Activated CD4-positive, alpha-beta T cell treated with anti-CD3 and anti-CD28 coated beads, Interleukin-2, Interleukin-4, amounts not matched to agents 100 ng/mL and 50 ng/mL, durations not matched to agents 16 hours and 8 hours (primary cell): ENCODE data around the gene SLIT2.
A peak's percentile ranks its signal among the peaks of the same experiment; 100 is the strongest.

Experiments
- DNase-seq: peaks from one replicate; pipeline ENCODE4 v3.0.0-alpha.2; 2020; ENCODE audit warnings: low spot score

Gene SLIT2, protein sequence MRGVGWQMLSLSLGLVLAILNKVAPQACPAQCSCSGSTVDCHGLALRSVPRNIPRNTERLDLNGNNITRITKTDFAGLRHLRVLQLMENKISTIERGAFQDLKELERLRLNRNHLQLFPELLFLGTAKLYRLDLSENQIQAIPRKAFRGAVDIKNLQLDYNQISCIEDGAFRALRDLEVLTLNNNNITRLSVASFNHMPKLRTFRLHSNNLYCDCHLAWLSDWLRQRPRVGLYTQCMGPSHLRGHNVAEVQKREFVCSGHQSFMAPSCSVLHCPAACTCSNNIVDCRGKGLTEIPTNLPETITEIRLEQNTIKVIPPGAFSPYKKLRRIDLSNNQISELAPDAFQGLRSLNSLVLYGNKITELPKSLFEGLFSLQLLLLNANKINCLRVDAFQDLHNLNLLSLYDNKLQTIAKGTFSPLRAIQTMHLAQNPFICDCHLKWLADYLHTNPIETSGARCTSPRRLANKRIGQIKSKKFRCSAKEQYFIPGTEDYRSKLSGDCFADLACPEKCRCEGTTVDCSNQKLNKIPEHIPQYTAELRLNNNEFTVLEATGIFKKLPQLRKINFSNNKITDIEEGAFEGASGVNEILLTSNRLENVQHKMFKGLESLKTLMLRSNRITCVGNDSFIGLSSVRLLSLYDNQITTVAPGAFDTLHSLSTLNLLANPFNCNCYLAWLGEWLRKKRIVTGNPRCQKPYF (N-terminal part only)

DNA sequence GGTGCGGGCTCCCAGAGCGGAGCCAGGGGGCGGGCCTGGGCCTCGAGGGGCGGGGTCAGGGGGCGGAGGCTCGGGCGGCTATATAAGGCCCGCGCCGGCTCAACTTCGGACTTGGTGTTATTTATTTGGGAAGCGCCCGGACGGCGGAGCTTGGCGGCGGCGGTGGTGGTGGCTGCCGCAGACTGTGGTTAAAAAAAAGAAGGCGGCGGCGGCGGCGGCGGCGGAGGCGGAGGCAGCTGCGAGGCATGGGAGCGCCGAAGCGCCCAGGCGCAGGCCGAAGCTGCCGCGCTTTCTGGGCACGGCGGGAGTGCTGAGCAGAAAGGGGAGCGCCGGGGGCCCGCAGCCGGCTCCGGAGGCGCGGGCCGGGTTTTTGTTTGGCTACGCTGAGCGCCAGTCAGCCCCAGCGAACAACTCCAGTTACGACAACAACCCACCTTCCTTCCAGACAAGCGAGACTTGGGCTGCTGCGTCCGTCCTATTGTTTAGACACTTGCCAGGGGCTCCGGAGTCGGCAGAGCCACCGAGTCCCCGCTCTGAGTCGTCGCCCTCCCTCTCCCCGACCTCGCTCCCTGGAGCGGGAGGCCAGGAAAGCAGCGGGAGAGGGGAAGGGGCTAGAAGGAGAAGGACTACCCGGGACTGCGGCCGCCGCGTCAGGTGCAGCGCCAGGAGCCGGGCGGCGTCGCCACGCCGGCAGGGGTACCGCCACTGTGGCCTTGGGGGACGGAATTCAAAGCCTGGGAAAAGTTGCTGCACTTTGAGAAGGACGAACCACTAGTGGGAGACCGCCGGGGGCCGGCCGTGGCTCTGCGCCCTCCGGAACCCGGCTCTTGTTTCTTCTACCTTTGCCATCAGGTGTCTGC is at the start of gene SLIT2:
SLIT2 (plus strand) TSS at position 110 of the 860 bp plus-strand sequence. CDS start 1,911 bp downstream, outside the sequence.
- DNase-seq, result peak; percentile 20

DNA sequence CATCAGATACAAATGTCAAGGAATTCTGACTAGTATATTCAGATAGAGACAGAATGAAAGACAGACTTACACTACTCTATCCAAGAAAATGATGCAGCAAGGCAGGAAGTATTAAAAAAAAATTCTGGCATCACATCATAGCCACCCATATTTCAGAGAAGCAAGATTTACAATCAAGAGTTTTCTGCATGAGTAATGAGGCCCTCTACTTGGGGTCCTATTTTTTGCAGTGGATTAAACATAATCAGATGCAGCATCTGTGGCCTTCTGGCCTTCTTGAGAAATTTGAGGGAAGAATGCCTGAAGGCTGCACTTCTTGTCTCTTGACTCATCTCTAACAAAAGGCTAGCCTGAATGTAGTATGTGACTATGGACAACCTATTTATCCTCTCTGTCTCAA is 48.2 kb upstream of the SLIT2 start:
- DNase-seq, result no peak

DNA sequence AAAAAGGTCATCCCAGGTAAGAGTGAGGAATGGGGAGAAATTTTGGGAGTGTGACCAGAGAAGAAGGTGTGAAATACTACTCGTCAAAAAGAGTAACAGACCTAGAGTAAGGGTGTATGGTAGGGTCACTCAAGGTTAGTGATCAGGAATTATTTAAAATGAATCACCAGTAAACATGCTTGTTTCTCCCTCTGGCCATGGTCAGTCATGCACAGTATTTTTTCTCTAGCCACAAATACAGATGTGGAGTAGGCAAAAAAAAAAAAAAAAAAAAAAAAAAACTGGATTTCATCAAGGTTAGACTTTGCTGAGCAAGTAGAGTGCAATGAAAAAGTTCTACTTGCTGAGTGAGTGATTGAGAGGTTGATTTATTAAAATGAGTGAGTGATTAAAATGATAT is 34.2 kb upstream of the SLIT2 start:
- no peak for DNase-seq

DNA sequence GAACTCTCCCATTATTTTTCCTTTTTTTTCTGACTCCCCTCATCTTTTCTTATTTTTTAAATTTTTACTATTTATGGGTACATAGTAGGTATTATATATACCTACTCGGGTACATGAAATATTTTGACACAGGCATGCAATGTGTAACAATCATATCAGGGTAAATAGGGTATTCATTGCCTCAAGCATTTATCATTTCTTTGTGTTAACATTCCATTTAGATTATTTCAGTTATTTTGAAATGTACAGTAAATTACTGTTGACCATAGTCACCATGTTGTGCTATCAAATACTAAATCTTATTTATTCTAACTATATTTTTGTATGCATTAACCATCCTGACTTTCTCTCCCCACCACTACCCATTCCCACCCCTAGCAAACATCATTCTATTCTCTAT is 33.8 kb upstream of the SLIT2 start:
- DNase-seq, result no peak

DNA sequence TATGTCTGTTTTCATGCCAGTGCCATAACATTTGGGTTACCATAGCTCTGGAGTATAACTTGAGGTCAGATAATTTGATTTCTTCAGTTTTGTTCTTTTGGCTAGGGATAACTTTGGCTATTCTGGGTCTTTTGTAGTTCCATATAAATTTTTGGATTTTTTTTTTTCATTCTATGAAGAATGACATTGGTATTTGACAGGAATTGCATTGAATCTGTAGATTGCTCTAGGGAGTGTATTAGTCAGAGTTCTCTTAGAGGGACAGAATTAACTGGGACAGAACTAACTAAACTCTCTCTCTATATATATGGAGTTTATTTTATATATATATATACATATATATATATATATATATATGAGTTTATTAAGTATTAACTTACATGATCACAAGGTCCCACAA is 32.2 kb upstream of the SLIT2 start:
- DNase-seq, result no peak

DNA sequence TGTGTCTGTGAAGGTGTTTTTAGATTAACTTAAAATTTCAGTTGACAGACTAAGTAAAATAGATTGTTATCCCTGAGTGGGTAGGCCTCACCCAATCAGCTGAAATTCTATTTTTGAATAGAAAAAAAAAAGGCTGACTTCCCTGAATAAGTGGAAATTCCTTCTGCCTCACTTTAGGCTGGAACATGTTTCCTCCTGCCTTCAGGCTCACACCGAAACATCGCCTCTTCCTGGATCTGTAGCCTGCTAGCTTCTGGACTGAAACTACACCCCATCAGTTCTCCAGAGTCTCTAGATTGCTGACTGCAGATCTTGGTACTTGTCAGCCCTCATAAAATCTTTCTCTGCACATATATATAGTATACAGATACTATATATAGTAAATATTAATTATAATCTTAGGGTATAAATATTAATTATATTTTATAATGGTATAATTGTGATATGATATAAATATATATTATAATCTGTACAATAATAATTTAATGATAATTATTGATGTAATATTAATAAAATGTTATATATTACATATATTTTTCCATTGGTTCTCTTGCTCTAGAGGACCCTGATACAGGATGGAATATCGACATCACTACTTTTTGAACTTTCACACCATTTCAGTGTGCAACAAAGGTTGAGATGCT is 13.7 kb upstream of the SLIT2 start:
- no peak for DNase-seq

DNA sequence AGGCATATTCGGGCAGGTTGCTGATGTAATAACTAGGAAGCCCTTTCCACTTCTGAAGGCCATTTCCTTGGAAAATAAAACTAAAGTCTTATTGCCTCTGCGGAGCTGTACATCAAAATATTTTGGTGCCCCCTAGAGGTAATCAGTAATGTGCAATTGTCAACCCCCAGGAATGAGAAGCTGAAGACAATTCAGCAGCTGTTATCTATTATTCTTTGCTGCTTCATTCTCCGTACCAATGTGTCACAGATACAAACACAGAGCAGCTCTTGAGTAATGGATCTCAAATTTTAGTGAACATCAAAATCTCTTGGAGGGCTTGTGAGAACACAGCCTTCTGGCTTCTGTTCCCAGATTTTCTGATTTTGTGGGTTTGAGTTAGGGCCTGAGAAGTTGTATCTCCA is 3.5 kb upstream of the SLIT2 start:
- DNase-seq, result peak; percentile 32

DNA sequence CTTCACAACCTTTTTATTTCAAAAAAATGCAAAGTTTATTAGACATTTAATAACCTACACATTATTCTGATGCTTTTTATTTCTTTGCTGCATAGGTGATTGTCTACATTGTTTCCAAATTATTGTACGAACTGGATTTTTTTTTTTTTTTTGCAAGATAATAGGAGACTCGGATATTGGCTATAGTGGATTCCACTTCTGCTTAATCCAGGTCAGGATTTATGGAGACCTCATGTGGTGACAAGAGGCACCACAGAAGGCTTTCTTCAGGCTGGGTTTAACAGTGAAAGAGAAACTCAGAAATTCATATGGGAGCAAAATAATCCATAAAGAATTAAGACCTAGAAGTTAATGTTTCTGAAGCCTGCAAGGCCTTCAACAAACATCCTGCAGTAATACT is 2.4 kb upstream of the SLIT2 start:
- no peak for DNase-seq

DNA sequence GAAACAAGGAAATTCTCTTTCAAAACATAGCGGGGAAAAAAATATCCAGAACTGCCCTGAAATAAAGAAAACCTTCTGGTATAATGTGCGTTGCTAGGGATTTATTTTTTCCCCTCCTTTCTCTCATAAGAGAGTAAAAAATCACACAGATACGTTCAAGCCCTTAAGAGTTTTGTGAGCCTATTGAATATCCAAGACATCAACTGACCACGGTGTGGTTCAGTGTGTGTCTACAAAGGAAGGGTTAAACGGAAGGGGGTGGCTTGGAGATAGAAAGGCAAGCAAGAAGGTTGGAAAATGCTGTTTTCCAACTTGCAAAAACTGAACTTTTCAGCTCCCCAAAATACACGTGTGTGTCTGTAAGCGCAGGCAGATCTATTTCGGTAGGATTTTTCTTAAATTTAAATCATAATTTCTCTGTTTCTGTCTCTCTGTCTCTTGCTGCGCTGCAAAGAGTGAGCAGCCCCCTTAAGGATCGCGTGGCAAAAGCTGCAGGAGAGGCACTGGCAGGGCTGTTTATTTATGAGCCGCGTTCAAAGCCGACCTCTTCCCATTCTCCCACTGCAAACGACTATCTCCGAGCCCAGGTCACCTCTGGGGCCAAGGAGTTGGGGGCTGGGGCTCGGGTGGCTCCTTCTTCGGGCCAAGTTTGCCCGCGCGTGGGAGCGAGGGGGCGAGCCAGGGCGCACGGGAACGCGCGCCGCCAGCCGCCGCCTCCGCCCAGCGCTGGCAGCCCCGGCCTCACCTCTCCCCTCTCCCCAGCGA is 492 bp upstream of the SLIT2 start:
- DNase-seq, result no peak

DNA sequence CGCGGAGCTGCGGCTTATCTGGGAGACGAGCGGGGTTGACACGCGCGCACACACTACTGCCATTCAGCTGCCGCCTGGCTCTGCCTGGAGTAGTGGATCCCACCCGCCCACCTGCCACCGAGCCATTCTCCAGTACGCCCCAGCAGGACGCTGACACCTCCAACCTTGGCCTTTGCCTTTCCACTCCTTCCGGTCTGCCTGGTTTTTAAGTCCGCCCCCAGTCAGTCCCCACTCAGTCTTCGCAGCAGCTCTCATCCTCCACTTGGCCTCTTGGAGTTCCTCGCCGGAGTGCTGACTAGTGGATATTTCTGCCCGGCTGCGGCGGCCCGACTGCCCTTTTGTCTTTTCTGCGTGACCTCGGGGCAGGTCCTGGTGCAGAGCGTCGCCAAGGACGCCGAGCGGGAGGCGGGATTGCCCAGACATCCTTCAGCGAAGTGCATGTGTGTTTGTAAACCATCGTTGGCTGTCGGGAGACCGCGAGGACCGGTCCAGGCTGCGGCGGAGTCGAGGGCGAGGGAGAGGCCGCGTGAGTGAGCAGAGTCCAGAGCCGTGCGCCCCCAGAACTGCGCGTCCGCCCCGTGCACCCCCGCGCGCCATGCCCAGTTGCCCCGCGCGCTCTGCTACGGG is 1.1 kb downstream of the SLIT2 start:
- DNase-seq, result no peak

DNA sequence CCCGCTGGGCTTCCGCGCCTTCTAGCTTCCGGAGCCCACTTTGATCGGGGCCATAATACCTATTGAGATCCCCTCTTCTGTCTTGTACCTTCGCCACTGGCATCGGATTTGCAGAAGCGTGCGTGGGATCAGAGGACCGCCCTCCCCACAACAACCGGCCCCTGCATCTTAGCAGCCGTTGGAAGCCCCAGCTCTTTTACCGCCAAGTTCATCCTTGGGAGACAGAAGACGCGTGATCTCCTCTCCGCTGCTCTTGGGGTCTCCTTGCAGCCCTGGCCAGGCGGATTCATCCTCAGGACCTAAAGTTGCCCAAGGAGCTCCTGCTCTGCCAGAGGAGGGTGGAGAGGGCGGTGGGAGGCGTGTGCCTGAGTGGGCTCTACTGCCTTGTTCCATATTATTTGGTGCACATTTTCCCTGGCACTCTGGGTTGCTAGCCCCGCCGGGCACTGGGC is 1.6 kb downstream of the SLIT2 start:
- no peak for DNase-seq

DNA sequence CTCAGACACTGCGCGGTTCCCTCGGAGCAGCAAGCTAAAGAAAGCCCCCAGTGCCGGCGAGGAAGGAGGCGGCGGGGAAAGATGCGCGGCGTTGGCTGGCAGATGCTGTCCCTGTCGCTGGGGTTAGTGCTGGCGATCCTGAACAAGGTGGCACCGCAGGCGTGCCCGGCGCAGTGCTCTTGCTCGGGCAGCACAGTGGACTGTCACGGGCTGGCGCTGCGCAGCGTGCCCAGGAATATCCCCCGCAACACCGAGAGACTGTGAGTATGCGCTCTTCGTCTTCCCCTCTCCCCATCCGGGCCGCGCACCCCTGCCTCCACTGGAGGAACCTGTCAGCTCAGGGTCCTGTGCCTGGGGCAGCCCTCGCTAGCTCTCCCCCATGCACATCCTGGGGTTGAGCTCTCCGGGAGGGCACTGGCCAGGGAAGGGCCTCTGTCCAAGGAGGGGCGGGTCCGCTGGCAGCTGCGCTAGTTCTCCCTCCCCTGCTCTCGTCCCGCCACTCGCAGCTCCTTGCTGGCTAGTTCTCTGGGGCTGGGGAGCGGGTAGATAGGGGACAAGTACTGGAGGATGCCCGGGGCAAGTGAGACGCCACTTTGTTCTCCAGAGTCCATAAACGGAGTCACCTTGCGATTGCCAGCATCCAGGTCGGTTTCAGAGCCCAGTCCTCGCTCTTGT is 2.2 kb downstream of the SLIT2 start:
- DNase-seq, result no peak

DNA sequence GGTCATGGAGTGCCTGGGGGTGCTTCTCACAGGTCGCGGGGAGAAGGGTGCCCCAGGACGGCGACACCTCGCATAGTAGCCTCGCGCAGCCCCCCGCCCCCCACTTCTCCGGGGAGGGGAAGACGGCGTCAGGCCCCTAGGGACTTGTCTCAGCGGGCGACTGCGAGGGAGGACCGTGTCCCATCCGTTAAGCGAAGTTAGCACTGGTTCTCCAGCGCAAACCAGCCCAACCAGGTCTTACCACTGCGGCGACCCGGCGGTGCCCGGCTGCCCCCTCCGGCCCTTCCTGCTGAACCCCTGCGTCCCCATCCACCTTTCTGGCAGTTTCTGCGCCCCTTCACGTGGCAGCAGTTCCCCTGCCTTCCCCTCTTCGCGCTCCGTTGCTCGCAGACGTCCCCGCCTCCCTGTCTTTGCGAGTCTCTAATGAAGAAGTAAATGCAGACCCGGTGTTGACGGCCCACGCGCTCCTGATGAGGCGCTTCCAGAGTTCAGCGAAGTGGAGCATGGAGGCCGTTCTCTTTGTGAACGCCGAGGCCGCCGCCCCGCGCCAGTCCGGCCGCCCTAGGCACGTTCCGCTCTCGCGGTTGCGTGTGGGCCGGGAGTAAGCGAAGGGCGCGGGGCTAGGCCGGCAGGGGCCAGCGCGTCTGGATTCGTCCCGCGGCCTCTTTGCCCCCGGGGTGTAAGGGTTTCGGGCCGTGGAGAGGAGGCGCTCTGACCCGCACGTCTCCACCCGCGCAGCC is 3.0 kb downstream of the SLIT2 start:
- no peak for DNase-seq

DNA sequence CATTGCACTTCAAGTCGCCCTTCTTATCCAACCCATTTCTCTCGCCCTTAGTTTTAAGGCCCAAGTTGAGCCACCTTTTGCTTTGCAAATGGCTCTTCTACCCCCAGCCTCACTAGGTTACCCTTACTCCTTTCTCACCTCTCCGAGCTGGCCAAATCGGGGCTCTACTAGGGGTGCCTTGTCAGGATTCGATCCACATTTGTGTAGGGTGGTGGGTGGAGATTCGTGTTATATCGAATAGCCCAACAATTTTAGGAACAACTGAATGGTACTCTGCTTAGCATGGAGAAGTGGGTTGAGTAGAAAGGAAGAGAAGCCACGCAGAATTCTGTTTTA is 3.5 kb downstream of the SLIT2 start:
- no peak for DNase-seq

DNA sequence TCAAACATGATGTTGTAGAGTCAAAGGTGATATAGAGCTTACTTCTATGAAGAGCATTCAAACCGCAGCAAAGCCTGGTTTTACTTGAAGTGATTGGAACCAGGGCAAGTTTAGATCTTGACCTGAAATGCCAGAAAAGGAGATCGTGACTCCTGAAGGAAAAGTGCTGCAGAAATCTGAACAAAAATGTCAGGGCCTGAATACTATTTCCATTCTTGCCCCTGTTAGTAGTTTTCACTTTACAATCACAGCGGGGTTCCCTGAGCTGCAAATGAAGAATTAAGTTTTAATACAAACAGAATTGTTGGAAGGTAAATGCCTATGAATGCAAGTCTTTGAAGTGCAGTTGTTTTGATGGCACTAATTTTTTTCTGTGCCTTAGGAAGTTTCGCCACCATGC is 4.1 kb downstream of the SLIT2 start:
- DNase-seq, result no peak

DNA sequence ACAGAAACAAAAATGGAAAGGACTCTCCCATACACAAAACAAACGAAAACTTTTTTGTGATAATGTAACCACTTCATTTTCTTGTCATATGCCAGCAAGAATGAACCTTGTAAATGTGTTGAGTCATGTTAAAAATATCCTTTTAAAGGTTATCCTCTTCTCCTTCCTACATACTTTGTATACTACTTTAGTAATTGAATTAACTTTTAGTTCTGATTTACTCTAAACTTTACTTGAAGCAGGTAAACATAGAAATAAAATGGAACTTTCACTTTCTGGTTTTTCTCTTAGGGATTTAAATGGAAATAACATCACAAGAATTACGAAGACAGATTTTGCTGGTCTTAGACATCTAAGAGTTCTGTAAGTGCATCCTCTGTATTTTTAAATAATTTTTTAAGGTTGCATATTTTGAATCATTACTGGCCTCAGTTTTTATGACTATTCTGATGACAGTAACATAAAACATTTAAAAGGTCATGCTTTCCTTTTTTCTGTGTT is 4.7 kb downstream of the SLIT2 start:
- no peak for DNase-seq

DNA sequence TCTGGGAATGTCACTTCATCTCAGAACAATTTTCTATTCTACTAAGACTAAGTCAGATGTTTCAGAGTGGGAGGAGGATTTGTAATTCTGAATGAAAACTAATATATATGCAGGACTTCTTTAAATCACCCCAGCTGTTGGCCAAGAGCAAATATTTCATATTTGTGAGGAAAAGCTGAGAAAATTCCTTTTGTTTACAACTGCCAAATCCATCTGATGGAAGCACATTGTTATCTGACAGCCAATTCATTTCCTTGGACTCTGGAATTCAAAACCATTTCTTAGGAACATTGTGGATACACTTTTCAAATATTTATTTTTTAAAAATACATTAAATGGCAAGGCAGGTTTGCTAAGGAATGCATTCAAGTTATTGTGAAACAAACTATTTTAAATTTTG is 8.0 kb downstream of the SLIT2 start:
- DNase-seq, result no peak

DNA sequence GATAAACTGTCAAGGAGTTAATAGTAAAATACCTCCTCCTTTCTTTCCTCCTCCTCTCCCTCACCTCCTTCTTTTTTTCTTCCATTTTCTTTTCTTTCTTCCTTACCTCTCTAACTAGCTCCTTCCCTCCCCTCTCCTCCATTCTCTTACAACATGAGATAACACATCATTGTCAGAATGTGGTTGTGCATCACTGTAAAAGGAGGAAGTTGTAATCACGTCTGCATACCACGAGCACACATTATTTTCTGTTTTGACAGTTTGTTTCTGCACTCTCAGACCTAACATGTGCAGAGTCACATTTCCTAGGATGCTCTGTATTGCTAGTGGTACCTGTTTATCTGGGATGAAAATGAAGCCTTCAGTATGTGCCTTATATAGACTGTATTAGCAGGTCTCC is 9.1 kb downstream of the SLIT2 start:
- no peak for DNase-seq

DNA sequence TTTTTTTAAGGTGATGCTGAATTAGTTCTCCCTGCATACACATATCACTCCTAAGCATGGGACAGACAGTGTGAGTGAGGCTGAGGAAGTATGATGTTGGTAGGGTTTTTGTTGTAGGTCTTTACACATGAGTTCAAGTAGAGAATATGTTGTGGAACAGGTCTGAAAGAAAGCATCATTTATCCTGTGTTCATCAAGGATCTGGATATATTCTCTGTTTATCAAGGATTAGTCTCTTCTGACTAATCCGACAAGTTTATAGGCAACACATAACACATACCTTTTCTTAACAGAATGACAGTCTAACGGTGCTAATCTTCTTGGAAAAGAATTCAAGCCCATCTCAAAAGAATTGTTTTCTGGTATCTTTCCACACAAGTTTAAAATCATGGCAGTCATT is 10.5 kb downstream of the SLIT2 start:
- DNase-seq, result no peak

DNA sequence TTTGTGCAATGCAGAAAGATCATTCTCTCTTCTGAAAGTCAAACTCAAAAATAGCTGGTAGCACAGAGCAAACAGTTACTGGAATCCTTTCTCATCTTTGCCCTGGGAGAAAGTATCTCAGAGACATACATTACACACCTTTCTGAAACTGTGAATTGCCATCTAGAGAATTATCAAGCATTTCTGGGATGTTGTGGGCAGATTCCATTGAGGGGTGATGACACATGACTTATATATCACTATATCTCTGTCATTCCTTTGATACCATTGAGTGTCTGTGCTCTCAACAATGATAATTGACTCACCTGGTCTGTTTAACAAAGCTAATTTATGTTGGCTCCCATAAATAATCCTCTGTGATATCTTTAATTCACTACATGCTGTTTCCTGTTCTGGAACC is 13.0 kb downstream of the SLIT2 start:
- no peak for DNase-seq
